Stimulated activated CD4-positive, alpha-beta T cell treated with anti-CD3 and anti-CD28 coated beads, Interleukin-15, amount 100 ng/mL, for 1 hour (primary cell): Measurements from ENCODE around the gene PHF14.
"Not testable (repeated sequence)": the region's sequence is repeated elsewhere in the genome, so short reads cannot be mapped to it uniquely, and the experiment has no call there.

ENCODE experiments used
- DNase-seq, 2 donors: peaks; one replicate each; pipeline ENCODE4 v3.0.0-alpha.2; 2020; ENCODE audit warnings: low read depth in 1 of 2, low spot score in 1 of 2

Gene PHF14

GRCh38 chr7:10973942-10974911, 555 bp downstream of the PHF14 start:
- DNase-seq = peak in 1 of 2 donors; percentile 10

GRCh38 chr7:10977113-10977512, 3.4 kb downstream of the PHF14 start:
- no peak for DNase-seq

GRCh38 chr7:10981317-10981716, 7.6 kb downstream of the PHF14 start:
- no peak for DNase-seq

GRCh38 chr7:10990748-10991147, 17.1 kb downstream of the PHF14 start:
- not testable (repeated sequence) for DNase-seq

GRCh38 chr7:10995482-10996166, 22.0 kb downstream of the PHF14 start:
- not testable (repeated sequence) for DNase-seq

GRCh38 chr7:10998996-10999757, 25.5 kb downstream of the PHF14 start:
- no peak for DNase-seq

GRCh38 chr7:11005202-11005601, 31.5 kb downstream of the PHF14 start:
- DNase-seq = no peak

- DNase-seq = no peak
These were observed 32.6 kb downstream of the PHF14 start for GRCh38 chr7:11006291-11006690.

GRCh38 chr7:11009631-11010030, 36.0 kb downstream of the PHF14 start:
- no peak for DNase-seq

GRCh38 chr7:11021468-11021867, 47.8 kb downstream of the PHF14 start:
- DNase-seq = no peak

GRCh38 chr7:11026452-11027359, 53.0 kb downstream of the PHF14 start:
- no peak for DNase-seq

- no peak for DNase-seq
These were observed 62.0 kb downstream of the PHF14 start for GRCh38 chr7:11035661-11036060.

- DNase-seq = no peak
These were observed 66.3 kb downstream of the PHF14 start for GRCh38 chr7:11039974-11040373.

- DNase-seq = no peak
These were observed 80.4 kb downstream of the PHF14 start for GRCh38 chr7:11054033-11054432.

GRCh38 chr7:11060893-11061292, 87.2 kb downstream of the PHF14 start:
- no peak for DNase-seq

GRCh38 chr7:11062110-11062509, 88.4 kb downstream of the PHF14 start:
- DNase-seq = no peak

- DNase-seq = no peak
These were observed 95.9 kb downstream of the PHF14 start for GRCh38 chr7:11069591-11069990.

GRCh38 chr7:11077816-11078215, 104.1 kb downstream of the PHF14 start:
- no peak for DNase-seq

GRCh38 chr7:11078247-11078834, 104.7 kb downstream of the PHF14 start:
- no peak for DNase-seq

GRCh38 chr7:11079907-11080306, 106.2 kb downstream of the PHF14 start:
- no peak for DNase-seq
